Activated T-cell treated with anti-CD3 and anti-CD28 coated beads for 1 hour (primary cell): Measurements from ENCODE around the gene WASF3.
"Not testable (repeated sequence)": the region's sequence is repeated elsewhere in the genome, so short reads cannot be mapped to it uniquely, and the experiment has no call there.

ENCODE experiments used
- DNase-seq: peaks from one replicate; pipeline ENCODE4 v3.0.0-alpha.2; 2020; ENCODE audit warnings: low read depth

WASF3 gene

GRCh38 chr13:26635634-26636033, 78.2 kb downstream of the WASF3 start:
- not testable (repeated sequence) for DNase-seq

GRCh38 chr13:26636073-26636472, 78.6 kb downstream of the WASF3 start:
- DNase-seq: not testable (repeated sequence)

- no peak for DNase-seq
These were observed 89.1 kb downstream of the WASF3 start for GRCh38 chr13:26646603-26647002.

- DNase-seq: no peak
These were observed 93.8 kb downstream of the WASF3 start for GRCh38 chr13:26651234-26651633.

- no peak for DNase-seq
These were observed 95.8 kb downstream of the WASF3 start for GRCh38 chr13:26653310-26653709.

- no peak for DNase-seq
These were observed 96.4 kb downstream of the WASF3 start for GRCh38 chr13:26653842-26654241.

GRCh38 chr13:26656919-26657318, 99.4 kb downstream of the WASF3 start:
- no peak for DNase-seq

GRCh38 chr13:26658448-26659385, 101.2 kb downstream of the WASF3 start:
- DNase-seq: no peak

GRCh38 chr13:26660185-26660584, 102.7 kb downstream of the WASF3 start:
- DNase-seq: no peak

GRCh38 chr13:26660766-26661165, 103.3 kb downstream of the WASF3 start:
- no peak for DNase-seq

GRCh38 chr13:26663791-26664190, 106.3 kb downstream of the WASF3 start:
- no peak for DNase-seq

- no peak for DNase-seq
These were observed 106.8 kb downstream of the WASF3 start for GRCh38 chr13:26664286-26664685.

GRCh38 chr13:26664876-26665275, 107.4 kb downstream of the WASF3 start:
- DNase-seq: no peak

- DNase-seq: no peak
These were observed 111.1 kb downstream of the WASF3 start for GRCh38 chr13:26668357-26669146.

- no peak for DNase-seq
These were observed 116.4 kb downstream of the WASF3 start for GRCh38 chr13:26673890-26674289.

- no peak for DNase-seq
These were observed 119.7 kb downstream of the WASF3 start for GRCh38 chr13:26677156-26677555.

GRCh38 chr13:26678330-26678729, 120.8 kb downstream of the WASF3 start:
- DNase-seq: no peak

- no peak for DNase-seq
These were observed 121.3 kb downstream of the WASF3 start for GRCh38 chr13:26678796-26679195.

GRCh38 chr13:26679411-26680122, 122.1 kb downstream of the WASF3 start:
- no peak for DNase-seq

- DNase-seq: no peak
These were observed 122.6 kb downstream of the WASF3 start for GRCh38 chr13:26680123-26680450.

- no peak for DNase-seq
These were observed 123.1 kb downstream of the WASF3 start for GRCh38 chr13:26680572-26680971.

GRCh38 chr13:26681036-26681435, 123.6 kb downstream of the WASF3 start:
- DNase-seq: no peak

GRCh38 chr13:26682606-26683005, 125.1 kb downstream of the WASF3 start:
- DNase-seq: no peak
